ENCODE data around the gene HTATIP2.

HTATIP2 gene

GRCh38 chr11:20399498-20399897 is 36.0 kb downstream of the HTATIP2 start:
- peaks cover 18% of the 10 kb centered on the region for H3K36me3 ChIP-seq (ENCODE audit: control insufficient read depth, insufficient read depth, low read length)
- H3K9me3 ChIP-seq (ENCODE audit: control insufficient read depth, low read length): no peaks in the 10 kb centered on the region
- H3K4me3 ChIP-seq (ENCODE audit: extremely low read depth, insufficient read depth, low read length, poor library complexity, severe bottlenecking): no peak overlapping the region
- WGBS, 2 experiments (ENCODE audit: insufficient coverage in 2 of 2): 80 to 100% methylated on average over 1 of the region's 2 CpGs
- H3K4me1 ChIP-seq (ENCODE audit: control insufficient read depth, insufficient read depth, low read length, poor library complexity, severe bottlenecking): no peaks in the 10 kb centered on the region
- H3K27ac ChIP-seq (ENCODE audit: low read depth, low read length, severe bottlenecking): no peak overlapping the region

GRCh38 chr11:20403059-20403458 is 39.5 kb downstream of the HTATIP2 start:
- Histone ChIP-seq H3K4me3 (ENCODE audit: extremely low read depth, insufficient read depth, low read length, poor library complexity, severe bottlenecking) (no peak overlapping the region), H3K4me1 (ENCODE audit: control insufficient read depth, insufficient read depth, low read length, poor library complexity, severe bottlenecking) (no peaks in the 10 kb centered on the region), H3K9me3 (ENCODE audit: control insufficient read depth, low read length) (no peaks in the 10 kb centered on the region), H3K27ac (ENCODE audit: low read depth, low read length, severe bottlenecking) (no peak overlapping the region), H3K36me3 (ENCODE audit: control insufficient read depth, insufficient read depth, low read length) (peaks cover 21% of the 10 kb centered on the region)
- no CpG with 5 or more reads among the region's 1 CpG for WGBS, 2 experiments (ENCODE audit: insufficient coverage in 2 of 2)

GRCh38 chr11:20406484-20406883 is 43.0 kb downstream of the HTATIP2 start:
- Histone ChIP-seq H3K36me3 (ENCODE audit: control insufficient read depth, insufficient read depth, low read length) (peaks cover 27% of the 10 kb centered on the region), H3K4me1 (ENCODE audit: control insufficient read depth, insufficient read depth, low read length, poor library complexity, severe bottlenecking) (no peaks in the 10 kb centered on the region), H3K27ac (ENCODE audit: low read depth, low read length, severe bottlenecking) (no peak overlapping the region), H3K9me3 (ENCODE audit: control insufficient read depth, low read length) (no peaks in the 10 kb centered on the region), H3K4me3 (ENCODE audit: extremely low read depth, insufficient read depth, low read length, poor library complexity, severe bottlenecking) (no peak overlapping the region)

- Histone ChIP-seq H3K4me1 (ENCODE audit: control insufficient read depth, insufficient read depth, low read length, poor library complexity, severe bottlenecking) (no peaks in the 10 kb centered on the region), H3K4me3 (ENCODE audit: extremely low read depth, insufficient read depth, low read length, poor library complexity, severe bottlenecking) (no peak overlapping the region), H3K36me3 (ENCODE audit: control insufficient read depth, insufficient read depth, low read length) (peaks cover 26% of the 10 kb centered on the region), H3K27ac (ENCODE audit: low read depth, low read length, severe bottlenecking) (no peak overlapping the region), H3K9me3 (ENCODE audit: control insufficient read depth, low read length) (no peaks in the 10 kb centered on the region)
- WGBS, 2 experiments (ENCODE audit: insufficient coverage in 2 of 2): 40% methylated on average over 1 of the region's 3 CpGs; no CpG with 5 or more reads in 1 of the 2 experiments
These were observed 43.8 kb downstream of the HTATIP2 start for GRCh38 chr11:20407344-20407743.

GRCh38 chr11:20415432-20415831 is 51.9 kb downstream of the HTATIP2 start:
- no peaks in the 10 kb centered on the region for H3K9me3 ChIP-seq (ENCODE audit: control insufficient read depth, low read length)
- H3K4me3 ChIP-seq (ENCODE audit: extremely low read depth, insufficient read depth, low read length, poor library complexity, severe bottlenecking): no peak overlapping the region
- H3K27ac ChIP-seq (ENCODE audit: low read depth, low read length, severe bottlenecking): no peak overlapping the region
- H3K36me3 ChIP-seq (ENCODE audit: control insufficient read depth, insufficient read depth, low read length): peaks cover 3% of the 10 kb centered on the region
- H3K4me1 ChIP-seq (ENCODE audit: control insufficient read depth, insufficient read depth, low read length, poor library complexity, severe bottlenecking): no peaks in the 10 kb centered on the region

GRCh38 chr11:20417771-20418170 is 54.3 kb downstream of the HTATIP2 start:
- Histone ChIP-seq H3K27ac (ENCODE audit: low read depth, low read length, severe bottlenecking) (no peak overlapping the region), H3K4me3 (ENCODE audit: extremely low read depth, insufficient read depth, low read length, poor library complexity, severe bottlenecking) (no peak overlapping the region), H3K9me3 (ENCODE audit: control insufficient read depth, low read length) (no peaks in the 10 kb centered on the region), H3K36me3 (ENCODE audit: control insufficient read depth, insufficient read depth, low read length) (peaks cover 7% of the 10 kb centered on the region), H3K4me1 (ENCODE audit: control insufficient read depth, insufficient read depth, low read length, poor library complexity, severe bottlenecking) (no peaks in the 10 kb centered on the region)
- WGBS, 2 experiments (ENCODE audit: insufficient coverage in 2 of 2): 100% methylated on average over 2 of the region's 2 CpGs; no CpG with 5 or more reads in 1 of the 2 experiments

- Histone ChIP-seq H3K9me3 (ENCODE audit: control insufficient read depth, low read length) (no peaks in the 10 kb centered on the region), H3K36me3 (ENCODE audit: control insufficient read depth, insufficient read depth, low read length) (peaks cover 9% of the 10 kb centered on the region), H3K27ac (ENCODE audit: low read depth, low read length, severe bottlenecking) (no peak overlapping the region), H3K4me3 (ENCODE audit: extremely low read depth, insufficient read depth, low read length, poor library complexity, severe bottlenecking) (no peak overlapping the region), H3K4me1 (ENCODE audit: control insufficient read depth, insufficient read depth, low read length, poor library complexity, severe bottlenecking) (no peaks in the 10 kb centered on the region)
- no CpG with 5 or more reads among the region's 2 CpGs for WGBS, 2 experiments (ENCODE audit: insufficient coverage in 2 of 2)
These were observed 58.4 kb downstream of the HTATIP2 start for GRCh38 chr11:20421946-20422345.

GRCh38 chr11:20429216-20429615 is 65.7 kb downstream of the HTATIP2 start:
- Histone ChIP-seq H3K36me3 (ENCODE audit: control insufficient read depth, insufficient read depth, low read length) (no peaks in the 10 kb centered on the region), H3K4me1 (ENCODE audit: control insufficient read depth, insufficient read depth, low read length, poor library complexity, severe bottlenecking) (no peaks in the 10 kb centered on the region), H3K9me3 (ENCODE audit: control insufficient read depth, low read length) (no peaks in the 10 kb centered on the region), H3K4me3 (ENCODE audit: extremely low read depth, insufficient read depth, low read length, poor library complexity, severe bottlenecking) (no peak overlapping the region), H3K27ac (ENCODE audit: low read depth, low read length, severe bottlenecking) (no peak overlapping the region)
- 87 to 89% methylated on average over 2 to 3 of the region's 5 CpGs for WGBS, 2 experiments (ENCODE audit: insufficient coverage in 2 of 2)

Measured in mesodermal cell (in vitro differentiated cells).